Measurements from ENCODE around the gene CHST3. TPM values are rescaled to one million over a fixed set of nuclear protein-coding genes. Genes with fewer than 3 reads are reported as not detected.

The CHST3 gene
- total and polyA plus RNA-seq, 8 donors: 10.3 to 20.1 (median 11.6) TPM

GRCh38 chr10:72019085-72019876 is 55.1 kb downstream of the CHST3 start:
- H3K27me3 ChIP-seq: no peaks in the 10 kb centered on the region
- no peaks in the 10 kb centered on the region for H3K36me3 ChIP-seq
- ATAC-seq (no peak), DNase-seq (no peak)
- TF ChIP-seq, protein P1, sequence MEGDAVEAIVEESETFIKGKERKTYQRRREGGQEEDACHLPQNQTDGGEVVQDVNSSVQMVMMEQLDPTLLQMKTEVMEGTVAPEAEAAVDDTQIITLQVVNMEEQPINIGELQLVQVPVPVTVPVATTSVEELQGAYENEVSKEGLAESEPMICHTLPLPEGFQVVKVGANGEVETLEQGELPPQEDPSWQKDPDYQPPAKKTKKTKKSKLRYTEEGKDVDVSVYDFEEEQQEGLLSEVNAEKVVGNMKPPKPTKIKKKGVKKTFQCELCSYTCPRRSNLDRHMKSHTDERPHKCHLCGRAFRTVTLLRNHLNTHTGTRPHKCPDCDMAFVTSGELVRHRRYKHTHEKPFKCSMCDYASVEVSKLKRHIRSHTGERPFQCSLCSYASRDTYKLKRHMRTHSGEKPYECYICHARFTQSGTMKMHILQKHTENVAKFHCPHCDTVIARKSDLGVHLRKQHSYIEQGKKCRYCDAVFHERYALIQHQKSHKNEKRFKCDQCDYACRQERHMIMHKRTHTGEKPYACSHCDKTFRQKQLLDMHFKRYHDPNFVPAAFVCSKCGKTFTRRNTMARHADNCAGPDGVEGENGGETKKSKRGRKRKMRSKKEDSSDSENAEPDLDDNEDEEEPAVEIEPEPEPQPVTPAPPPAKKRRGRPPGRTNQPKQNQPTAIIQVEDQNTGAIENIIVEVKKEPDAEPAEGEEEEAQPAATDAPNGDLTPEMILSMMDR (IDR thresholded peaks at IDR 0.05): no peak
- H3K4me3 ChIP-seq: no peak overlapping the region
- H3K9me3 ChIP-seq: no peaks in the 10 kb centered on the region
- H3K27ac ChIP-seq: no peak overlapping the region
- intact Hi-C loops (cut with DNase I): no loop called here
- peaks cover 0 to 6% of the 10 kb centered on the region in 2 donors for H3K4me1 ChIP-seq

- TF ChIP-seq, protein P1 (IDR thresholded peaks at IDR 0.05): no peak
- Histone ChIP-seq H3K27ac (no peak overlapping the region), H3K36me3 (no peaks in the 10 kb centered on the region), H3K27me3 (no peaks in the 10 kb centered on the region), H3K9me3 (no peaks in the 10 kb centered on the region), H3K4me3 (no peak overlapping the region), H3K4me1 (peaks cover 0 to 6% of the 10 kb centered on the region in 2 donors)
- intact Hi-C loops (cut with DNase I): no loop called here
- peak in 1 of 4 donors; percentile 57 for DNase-seq
- ATAC-seq: no peak
Measured at GRCh38 chr10:72020914-72021809, 57.0 kb downstream of the CHST3 start.

- peaks cover 0 to 5% of the 10 kb centered on the region in 2 donors for H3K4me1 ChIP-seq
- no peak for ATAC-seq
Measured at GRCh38 chr10:72022228-72022627, 58.0 kb downstream of the CHST3 start.

GRCh38 chr10:72024596-72024995 is 60.4 kb downstream of the CHST3 start:
- Histone ChIP-seq H3K27me3 (no peaks in the 10 kb centered on the region), H3K36me3 (no peaks in the 10 kb centered on the region), H3K4me3 (no peak overlapping the region), H3K27ac (no peak overlapping the region), H3K4me1 (no peaks in the 10 kb centered on the region), H3K9me3 (no peaks in the 10 kb centered on the region)
- TF ChIP-seq, protein P1 (IDR thresholded peaks at IDR 0.05): no peak
- DNase-seq: no peak
- intact Hi-C loops (cut with DNase I): no loop called here
- no peak for ATAC-seq

More at GRCh38 chr10:72022228-72022627, 58.0 kb downstream of the CHST3 start:
- no peak overlapping the region for H3K4me3 ChIP-seq
- TF ChIP-seq, protein P1 (IDR thresholded peaks at IDR 0.05): no peak
- H3K27ac ChIP-seq: no peak overlapping the region
- DNase-seq: no peak
- intact Hi-C loops (cut with DNase I): no loop called here
- H3K36me3 ChIP-seq: no peaks in the 10 kb centered on the region
- H3K9me3 ChIP-seq: no peaks in the 10 kb centered on the region
- no peaks in the 10 kb centered on the region for H3K27me3 ChIP-seq

GRCh38 chr10:72025400-72025799 is 61.2 kb downstream of the CHST3 start:
- TF ChIP-seq, protein P1 (IDR thresholded peaks at IDR 0.05): no peak
- no peak for DNase-seq
- Histone ChIP-seq H3K4me1 (no peaks in the 10 kb centered on the region), H3K27ac (no peak overlapping the region), H3K27me3 (no peaks in the 10 kb centered on the region), H3K36me3 (no peaks in the 10 kb centered on the region), H3K4me3 (no peak overlapping the region), H3K9me3 (no peaks in the 10 kb centered on the region)
- no peak for ATAC-seq
- intact Hi-C loops (cut with DNase I): no loop called here

All from left lung (tissue), 10 donors.